Ammon's horn (tissue), 1 donor: ENCODE measurements around the gene SH3BGR.
"Not testable (repeated sequence)": the region's sequence is repeated elsewhere in the genome, so short reads cannot be mapped to it uniquely, and the experiment has no call there.

Experiments used
- DNase-seq: peaks from one replicate; pipeline ENCODE4 v3.0.0-alpha.2; 2016; ENCODE audit warnings: low spot score

The SH3BGR gene

GRCh38 chr21:39515684-39516472 lies 64.1 kb downstream of the SH3BGR start:
- no peak for DNase-seq

GRCh38 chr21:39518055-39518846 lies 66.5 kb downstream of the SH3BGR start:
- DNase-seq = peak; percentile 78

- no peak for DNase-seq
These were observed 67.1 kb downstream of the SH3BGR start for GRCh38 chr21:39518847-39519210.

GRCh38 chr21:39519835-39520234 lies 68.1 kb downstream of the SH3BGR start:
- DNase-seq = no peak

GRCh38 chr21:39523399-39523798 lies 71.6 kb downstream of the SH3BGR start:
- DNase-seq = no peak

- DNase-seq = no peak
These were observed 72.1 kb downstream of the SH3BGR start for GRCh38 chr21:39523915-39524314.

- no peak for DNase-seq
These were observed 73.4 kb downstream of the SH3BGR start for GRCh38 chr21:39525129-39525528.

GRCh38 chr21:39525601-39526000 lies 73.8 kb downstream of the SH3BGR start:
- DNase-seq = no peak

- DNase-seq = no peak
These were observed 75.4 kb downstream of the SH3BGR start for GRCh38 chr21:39527067-39527595.

GRCh38 chr21:39527664-39528381 lies 76.1 kb downstream of the SH3BGR start:
- no peak for DNase-seq

GRCh38 chr21:39529026-39529425 lies 77.3 kb downstream of the SH3BGR start:
- no peak for DNase-seq

- no peak for DNase-seq
These were observed 79.3 kb downstream of the SH3BGR start for GRCh38 chr21:39531064-39531463.

- DNase-seq = no peak
These were observed 80.1 kb downstream of the SH3BGR start for GRCh38 chr21:39531840-39532239.

- no peak for DNase-seq
These were observed 82.0 kb downstream of the SH3BGR start for GRCh38 chr21:39533545-39534380.

- no peak for DNase-seq
These were observed 84.1 kb downstream of the SH3BGR start for GRCh38 chr21:39535646-39536437.

- no peak for DNase-seq
These were observed 85.1 kb downstream of the SH3BGR start for GRCh38 chr21:39536835-39537234.

GRCh38 chr21:39537571-39537970 lies 85.8 kb downstream of the SH3BGR start:
- no peak for DNase-seq

GRCh38 chr21:39538453-39539042 lies 86.8 kb downstream of the SH3BGR start:
- no peak for DNase-seq

- not testable (repeated sequence) for DNase-seq
These were observed 88.6 kb downstream of the SH3BGR start for GRCh38 chr21:39540367-39540766.

GRCh38 chr21:39542736-39543135 lies 91.0 kb downstream of the SH3BGR start:
- DNase-seq = no peak
